Measurements from ENCODE around the gene GOT1. TPM values are rescaled to one million over a fixed set of nuclear protein-coding genes. Genes with fewer than 3 reads are reported as not detected.

GOT1 gene
- total RNA-seq (2014; rRNA removed; shearing (Covaris generic)), result 19.1 and 39.6 TPM in 2 replicates
- 62.7 and 63.7 TPM in 2 replicates for polyA plus RNA-seq (2016; fragmentation: Nextera tagmentation; extraction: Ambion mirVana)

DNA sequence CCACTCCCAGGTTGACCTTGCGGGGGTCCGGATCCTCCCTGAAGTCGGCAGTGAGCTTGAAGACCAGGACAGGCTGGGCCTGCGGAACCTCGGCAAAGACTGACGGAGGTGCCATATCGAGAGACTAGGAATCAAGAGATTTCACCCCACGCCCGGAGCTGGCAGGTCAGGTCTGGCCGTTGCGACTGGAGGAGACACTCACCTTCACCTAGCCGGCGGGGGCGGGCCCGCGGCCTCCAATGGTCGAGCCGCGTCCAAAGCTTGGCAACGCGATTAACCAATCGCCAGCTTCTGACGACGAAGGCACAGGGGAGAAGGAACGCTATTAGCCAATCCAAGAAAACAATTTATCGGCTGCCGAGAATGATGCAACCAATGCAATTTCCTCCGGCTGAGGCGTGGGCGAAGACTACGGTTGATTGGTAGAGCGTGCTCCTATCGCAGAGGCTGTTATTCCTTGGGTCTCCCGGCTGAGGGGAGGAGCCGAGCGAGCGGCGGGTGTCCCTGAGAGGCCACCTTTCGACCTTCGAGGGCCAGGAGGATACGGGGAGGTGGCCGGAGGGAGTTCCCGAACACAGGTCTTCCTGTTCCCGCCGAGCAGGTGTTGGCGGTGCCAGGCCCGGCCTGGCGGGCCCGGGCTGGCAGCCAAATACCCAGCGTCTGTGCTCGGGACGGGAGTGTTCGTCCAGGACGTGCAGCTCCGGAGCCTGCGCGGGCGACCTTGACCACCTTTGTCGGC is at the start of gene GOT1:
Gene GOT1 (minus strand): TSS at position 174 of the 739 bp plus-strand sequence. CDS start 59 bp downstream, at position 115.
- H3K4me2 ChIP-seq (ENCODE audit: unreplicated experiment), result peak within 1 kb of the TSS; percentile 99
- peaks cover 61% of the 10 kb centered on the region for H3K79me2 ChIP-seq (ENCODE audit: insufficient read depth)
- 0 to 1% methylated on average over 58 to 59 of the region's 59 CpGs for WGBS, 2 experiments (ENCODE audit: low coverage in 1 of 2, low lambda C conversion rate in 2 of 2, missing lambda C conversion rate in 2 of 2)
- peak within 1 kb of the TSS; percentile 96 for H2AFZ ChIP-seq
- H3K9me2 ChIP-seq (ENCODE audit: insufficient read depth), result no peaks in the 10 kb centered on the region
- H3K36me3 ChIP-seq (ENCODE audit: low read depth), result no peaks in the 10 kb centered on the region
- peak; percentile 99 for DNase-seq
- no peaks in the 10 kb centered on the region for H3F3A ChIP-seq (ENCODE audit: insufficient read depth)
- H3K4me3 ChIP-seq, result peak within 1 kb of the TSS; percentile 100
- in situ Hi-C loops (cut with MboI), result loop anchor here (10.0 kb wide), 2 partner anchors 184 to 284 kb away; no protein-coding TSS in a partner anchor
- H3K9ac ChIP-seq, result peak within 1 kb of the TSS; percentile 96
- no peaks in the 10 kb centered on the region for H3K27me3 ChIP-seq (replicated peaks; ENCODE audit: insufficient read depth)
- TF ChIP-seq EZH2phosphoT487 (IDR thresholded peaks at IDR 0.05; ENCODE audit: insufficient read depth, low read depth), result no peak
- TF ChIP-seq EZH2 (IDR thresholded peaks at IDR 0.05; ENCODE audit: insufficient read depth, poor library complexity, severe bottlenecking), result no peak
- no peaks in the 10 kb centered on the region for H4K20me1 ChIP-seq (ENCODE audit: insufficient read depth)
- no peaks in the 10 kb centered on the region for H3K9me3 ChIP-seq (ENCODE audit: low read depth)
- peak within 1 kb of the TSS; percentile 76 for H3K27ac ChIP-seq
- peaks cover 3% of the 10 kb centered on the region; the same call in 1 of the 2 replicates for H3K4me1 ChIP-seq (ENCODE audit: insufficient read depth)

DNA sequence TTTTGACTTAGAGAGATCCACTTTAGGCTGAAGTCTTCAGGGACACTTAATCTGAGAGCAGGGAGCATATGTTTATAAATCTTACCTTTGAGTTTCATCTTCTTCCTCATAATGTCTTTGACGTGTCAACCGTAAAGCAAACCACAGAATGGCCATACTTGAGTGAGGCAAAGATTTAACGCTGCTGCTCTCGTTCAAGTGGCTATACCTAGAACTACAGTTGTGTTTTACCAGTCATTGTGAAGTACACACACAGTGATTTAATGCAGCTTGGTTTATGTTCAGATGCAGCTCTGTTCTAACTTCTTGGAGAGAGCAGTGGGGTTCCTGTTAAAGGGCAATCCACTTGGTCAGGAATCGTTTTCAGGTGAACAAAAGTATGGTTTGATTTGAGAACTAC is 39.9 kb upstream of the GOT1 start:
- Histone ChIP-seq H2AFZ (no peak overlapping the region), H3K36me3 (ENCODE audit: low read depth) (no peaks in the 10 kb centered on the region), H3K27ac (no peak overlapping the region), H3K9ac (no peak overlapping the region), H3K4me3 (no peak overlapping the region), H3K4me2 (ENCODE audit: unreplicated experiment) (no peak overlapping the region), H3K79me2 (ENCODE audit: insufficient read depth) (no peaks in the 10 kb centered on the region), H4K20me1 (ENCODE audit: insufficient read depth) (no peaks in the 10 kb centered on the region), H3K27me3 (replicated peaks; ENCODE audit: insufficient read depth) (peaks cover 26% of the 10 kb centered on the region), H3K9me3 (ENCODE audit: low read depth) (no peaks in the 10 kb centered on the region), H3K4me1 (ENCODE audit: insufficient read depth) (no peaks in the 10 kb centered on the region), H3K9me2 (ENCODE audit: insufficient read depth) (no peaks in the 10 kb centered on the region), H3F3A (ENCODE audit: insufficient read depth) (no peaks in the 10 kb centered on the region)
- in situ Hi-C loops (cut with MboI), result no loop called here
- 22 to 28% methylated on average over 5 of the region's 5 CpGs for WGBS, 2 experiments (ENCODE audit: low coverage in 1 of 2, low lambda C conversion rate in 2 of 2, missing lambda C conversion rate in 2 of 2)
- no peak for TF ChIP-seq EZH2phosphoT487 (IDR thresholded peaks at IDR 0.05; ENCODE audit: insufficient read depth, low read depth)
- TF ChIP-seq EZH2 (IDR thresholded peaks at IDR 0.05; ENCODE audit: insufficient read depth, poor library complexity, severe bottlenecking), result no peak
- DNase-seq, result no peak

DNA sequence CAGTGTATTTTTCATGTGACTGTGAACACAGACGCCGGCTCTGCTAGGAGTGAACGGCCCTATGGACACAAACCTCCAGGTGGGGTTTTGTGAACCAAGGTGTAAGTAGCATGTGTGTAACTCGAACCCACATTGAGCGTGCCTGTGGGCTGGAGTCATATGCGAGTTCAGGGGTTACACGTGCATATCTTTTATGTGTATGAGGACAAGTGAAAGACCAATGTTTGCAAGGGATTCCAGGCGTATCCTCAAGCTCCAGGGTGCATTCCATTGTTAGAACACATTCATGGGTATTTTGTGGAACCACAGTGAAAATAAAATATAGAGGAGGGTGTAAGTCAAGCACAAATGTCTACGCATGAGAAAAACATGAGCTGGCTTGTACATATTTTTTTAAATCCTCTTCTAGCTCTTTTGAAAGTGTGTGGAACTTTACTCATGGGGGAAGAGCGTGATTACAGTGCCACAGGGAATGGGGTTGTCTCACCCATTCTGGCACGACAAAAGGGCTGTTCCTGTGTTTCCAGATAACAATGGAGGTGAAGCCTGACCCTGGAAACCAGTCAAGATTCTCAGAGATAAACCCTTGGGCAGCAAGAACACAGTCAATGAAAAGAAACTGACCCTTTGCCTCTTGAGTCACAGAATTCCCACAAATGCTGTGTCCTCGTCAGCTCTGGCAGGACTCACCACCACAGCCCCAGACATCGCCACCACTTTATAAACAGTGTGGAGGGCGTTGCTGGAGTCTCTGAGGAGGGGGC is 37.0 kb upstream of the GOT1 start:
- no peak overlapping the region for H2AFZ ChIP-seq

DNA sequence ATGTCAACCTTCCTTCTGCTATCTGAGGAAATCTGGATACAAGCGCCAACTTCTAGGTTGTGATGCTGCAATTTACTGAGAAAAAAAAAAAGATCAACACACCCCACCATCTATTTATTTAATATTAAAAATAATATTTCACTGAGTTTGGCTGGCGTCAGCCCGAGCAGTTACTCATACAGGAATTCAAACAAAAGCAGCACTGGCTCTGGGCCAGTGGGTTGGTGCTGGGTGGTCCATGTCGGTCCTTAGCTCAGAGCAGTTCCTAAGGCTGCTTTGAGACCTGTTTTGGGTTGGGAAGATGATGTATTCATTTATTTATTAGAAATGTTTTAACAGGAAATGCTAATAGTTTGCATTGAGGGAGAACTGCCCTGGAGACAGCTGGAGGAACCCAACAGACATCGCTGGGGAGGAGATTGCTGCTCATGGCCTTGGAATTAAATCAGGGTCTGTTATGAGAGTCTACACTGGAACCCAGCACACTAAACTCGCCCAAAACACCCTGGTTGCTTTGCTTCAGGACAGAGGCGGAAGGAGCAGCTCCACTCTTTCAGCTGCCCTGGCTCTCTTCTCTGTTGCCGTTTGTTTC is 36.3 kb upstream of the GOT1 start:
- H3F3A ChIP-seq (ENCODE audit: insufficient read depth), result no peaks in the 10 kb centered on the region
- no peaks in the 10 kb centered on the region for H3K36me3 ChIP-seq (ENCODE audit: low read depth)
- DNase-seq, result no peak
- peaks cover 18% of the 10 kb centered on the region for H3K27me3 ChIP-seq (replicated peaks; ENCODE audit: insufficient read depth)
- H4K20me1 ChIP-seq (ENCODE audit: insufficient read depth), result no peaks in the 10 kb centered on the region
- H3K79me2 ChIP-seq (ENCODE audit: insufficient read depth), result no peaks in the 10 kb centered on the region
- no peaks in the 10 kb centered on the region for H3K9me2 ChIP-seq (ENCODE audit: insufficient read depth)
- no peak overlapping the region for H3K27ac ChIP-seq
- H3K9ac ChIP-seq, result no peak overlapping the region
- in situ Hi-C loops (cut with MboI), result no loop called here
- TF ChIP-seq EZH2phosphoT487 (IDR thresholded peaks at IDR 0.05; ENCODE audit: insufficient read depth, low read depth) (no peak), EZH2 (IDR thresholded peaks at IDR 0.05; ENCODE audit: insufficient read depth, poor library complexity, severe bottlenecking) (no peak)
- WGBS, 2 experiments (ENCODE audit: low coverage in 1 of 2, low lambda C conversion rate in 2 of 2, missing lambda C conversion rate in 2 of 2), result 43 to 44% methylated on average over 8 of the region's 8 CpGs
- H3K4me2 ChIP-seq (ENCODE audit: unreplicated experiment), result no peak overlapping the region
- no peak overlapping the region for H3K4me3 ChIP-seq
- no peaks in the 10 kb centered on the region for H3K9me3 ChIP-seq (ENCODE audit: low read depth)
- H3K4me1 ChIP-seq (ENCODE audit: insufficient read depth), result no peaks in the 10 kb centered on the region
- H2AFZ ChIP-seq, result no peak overlapping the region

More for the DNA sequence above, 37.0 kb upstream of the GOT1 start:
- Histone ChIP-seq H3K9me2 (ENCODE audit: insufficient read depth) (no peaks in the 10 kb centered on the region), H3K9ac (no peak overlapping the region), H3K4me2 (ENCODE audit: unreplicated experiment) (no peak overlapping the region), H3K36me3 (ENCODE audit: low read depth) (no peaks in the 10 kb centered on the region), H3K4me3 (no peak overlapping the region), H3K4me1 (ENCODE audit: insufficient read depth) (no peaks in the 10 kb centered on the region), H4K20me1 (ENCODE audit: insufficient read depth) (no peaks in the 10 kb centered on the region), H3K27me3 (replicated peaks; ENCODE audit: insufficient read depth) (peaks cover 18% of the 10 kb centered on the region), H3F3A (ENCODE audit: insufficient read depth) (no peaks in the 10 kb centered on the region), H3K79me2 (ENCODE audit: insufficient read depth) (no peaks in the 10 kb centered on the region), H3K9me3 (ENCODE audit: low read depth) (no peaks in the 10 kb centered on the region), H3K27ac (no peak overlapping the region)
- 47% methylated on average over 14 of the region's 14 CpGs for WGBS, 2 experiments (ENCODE audit: low coverage in 1 of 2, low lambda C conversion rate in 2 of 2, missing lambda C conversion rate in 2 of 2)
- in situ Hi-C loops (cut with MboI), result no loop called here
- DNase-seq, result no peak
- no peak for TF ChIP-seq EZH2 (IDR thresholded peaks at IDR 0.05; ENCODE audit: insufficient read depth, poor library complexity, severe bottlenecking)
- no peak for TF ChIP-seq EZH2phosphoT487 (IDR thresholded peaks at IDR 0.05; ENCODE audit: insufficient read depth, low read depth)

Data from GM23248 (cell line).